ENCODE measurements around the gene HNRNPF. TPM values are rescaled to one million over a fixed set of nuclear protein-coding genes. Genes with fewer than 3 reads are reported as not detected.

HNRNPF gene
- total and polyA plus RNA-seq, 2 of the 4 experiments (the other 2 are of a cell fraction) = 169 to 207 TPM

- Histone ChIP-seq H2AK9ac (replicated peaks; ENCODE audit: low read depth, low read length, poor library complexity) (no peak overlapping the region), H3K14ac (replicated peaks; ENCODE audit: low read depth, low read length) (no peak overlapping the region), H3K56ac (ENCODE audit: extremely low read depth, insufficient read depth, low read length) (no peak overlapping the region), H4K20me1 (ENCODE audit: insufficient read depth, low read length) (no peaks in the 10 kb centered on the region), H2BK5ac (ENCODE audit: low read depth, low read length, poor library complexity, severe bottlenecking) (no peak overlapping the region), H2AK5ac (ENCODE audit: low read depth, low read length) (no peak overlapping the region), H3K4me2 (ENCODE audit: low read depth, low read length) (no peak overlapping the region), H3K27me3 (ENCODE audit: control insufficient read depth, insufficient read depth, low read length) (peaks cover 12% of the 10 kb centered on the region), H2AFZ (replicated peaks; ENCODE audit: low read length, poor library complexity) (no peak overlapping the region), H3K79me1 (ENCODE audit: low read depth in 1 of 2, low read length in 2 of 2) (no peaks in the 10 kb centered on the region), H4K5ac (ENCODE audit: low read depth, low read length) (no peak overlapping the region), H4K91ac (ENCODE audit: insufficient read depth, low read depth, low read length) (no peak overlapping the region), H3K27ac (ENCODE audit: insufficient read depth, low read length) (no peak overlapping the region), H3K4me3 (ENCODE audit: insufficient read depth, low read depth, low read length) (no peak overlapping the region), H3K9ac (ENCODE audit: low read depth, low read length) (no peak overlapping the region), H3K23ac (ENCODE audit: low read depth, low read length) (no peak overlapping the region), H2BK20ac (ENCODE audit: low read depth, low read length) (no peak overlapping the region), H3K4me1 (ENCODE audit: control insufficient read depth, insufficient read depth, low read length) (no peaks in the 10 kb centered on the region), H2BK15ac (ENCODE audit: low read depth, low read length) (no peak overlapping the region), H4K8ac (ENCODE audit: low read depth in 2 of 2, low read length in 2 of 2) (no peak overlapping the region), H3K36me3 (ENCODE audit: control insufficient read depth, insufficient read depth, low read length) (no peaks in the 10 kb centered on the region), H3K9me1 (ENCODE audit: insufficient read depth, low read length) (no peaks in the 10 kb centered on the region), H2BK120ac (ENCODE audit: low read depth, low read length) (no peak overlapping the region), H3K9me3 (ENCODE audit: control insufficient read depth, insufficient read depth, low read length) (no peaks in the 10 kb centered on the region), H3K18ac (ENCODE audit: low read depth, low read length) (no peak overlapping the region), H3K4ac (ENCODE audit: low read depth, low read length) (no peak overlapping the region)
- ChIA-PET CTCF (no interaction called here), POLR2A (ENCODE audit: unreplicated experiment) (no interaction called here)
- ATAC-seq (ENCODE audit: low read depth) (no peak), DNase-seq (no peak)
- WGBS, 2 experiments (ENCODE audit: extremely low coverage in 2 of 2, insufficient read length in 1 of 2) = 0% methylated on average over 1 of the region's 2 CpGs; no CpG with 5 or more reads in 1 of the 2 experiments
- no peak for TF ChIP-seq RCOR1 (IDR thresholded peaks at IDR 0.05; ENCODE audit: insufficient replicate concordance, low read length)
- TF ChIP-seq MXI1 (IDR thresholded peaks at IDR 0.05; ENCODE audit: borderline replicate concordance, low read depth, low read length) = no peak
- no peak for TF ChIP-seq BHLHE40 (IDR thresholded peaks at IDR 0.05; ENCODE audit: low read depth, low read length)
- TF ChIP-seq RFX5 (IDR thresholded peaks at IDR 0.05; ENCODE audit: low read depth, low read length) = no peak
- no peak for TF ChIP-seq FOS (IDR thresholded peaks at IDR 0.05; ENCODE audit: low read depth, low read length)
- TF ChIP-seq ELK1 (IDR thresholded peaks at IDR 0.05; ENCODE audit: borderline replicate concordance, low read depth, low read length) = no peak
- TF ChIP-seq NFE2L2 (IDR thresholded peaks at IDR 0.05; ENCODE audit: low read depth, low read length) = no peak
- TF ChIP-seq RAD21 (IDR thresholded peaks at IDR 0.05; ENCODE audit: low read length) = no peak
- TF ChIP-seq, protein P1, sequence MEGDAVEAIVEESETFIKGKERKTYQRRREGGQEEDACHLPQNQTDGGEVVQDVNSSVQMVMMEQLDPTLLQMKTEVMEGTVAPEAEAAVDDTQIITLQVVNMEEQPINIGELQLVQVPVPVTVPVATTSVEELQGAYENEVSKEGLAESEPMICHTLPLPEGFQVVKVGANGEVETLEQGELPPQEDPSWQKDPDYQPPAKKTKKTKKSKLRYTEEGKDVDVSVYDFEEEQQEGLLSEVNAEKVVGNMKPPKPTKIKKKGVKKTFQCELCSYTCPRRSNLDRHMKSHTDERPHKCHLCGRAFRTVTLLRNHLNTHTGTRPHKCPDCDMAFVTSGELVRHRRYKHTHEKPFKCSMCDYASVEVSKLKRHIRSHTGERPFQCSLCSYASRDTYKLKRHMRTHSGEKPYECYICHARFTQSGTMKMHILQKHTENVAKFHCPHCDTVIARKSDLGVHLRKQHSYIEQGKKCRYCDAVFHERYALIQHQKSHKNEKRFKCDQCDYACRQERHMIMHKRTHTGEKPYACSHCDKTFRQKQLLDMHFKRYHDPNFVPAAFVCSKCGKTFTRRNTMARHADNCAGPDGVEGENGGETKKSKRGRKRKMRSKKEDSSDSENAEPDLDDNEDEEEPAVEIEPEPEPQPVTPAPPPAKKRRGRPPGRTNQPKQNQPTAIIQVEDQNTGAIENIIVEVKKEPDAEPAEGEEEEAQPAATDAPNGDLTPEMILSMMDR (conservative IDR thresholded peaks at IDR 0.05; ENCODE audit: low read depth, low read length) = no peak
- TF ChIP-seq CEBPB (IDR thresholded peaks at IDR 0.05; ENCODE audit: low read depth, low read length) = no peak
- dilution Hi-C loops (cut with HindIII; ENCODE audit: low sequenced_read_pairs, unreplicated experiment) (no loop called here), in situ Hi-C loops (cut with MboI; ENCODE audit: low sequenced_read_pairs) (no loop called here), intact Hi-C loops (cut with micrococcal nuclease) (no loop called here)
- BruUV-seq (replicated peaks) = no TSS peak
These were observed 54.1 kb downstream of the HNRNPF start for GRCh38 chr10:43354879-43355380.
